MV-4-11 (cell line): Measurements from ENCODE around the gene PBX3.
"Not testable (repeated sequence)": the region's sequence is repeated elsewhere in the genome, so short reads cannot be mapped to it uniquely, and the experiment has no call there.

Source experiments
- DNase-seq: peaks from one replicate; lab custom pipeline; 2025; lab: John Stamatoyannopoulos, UW

PBX3 gene

DNA sequence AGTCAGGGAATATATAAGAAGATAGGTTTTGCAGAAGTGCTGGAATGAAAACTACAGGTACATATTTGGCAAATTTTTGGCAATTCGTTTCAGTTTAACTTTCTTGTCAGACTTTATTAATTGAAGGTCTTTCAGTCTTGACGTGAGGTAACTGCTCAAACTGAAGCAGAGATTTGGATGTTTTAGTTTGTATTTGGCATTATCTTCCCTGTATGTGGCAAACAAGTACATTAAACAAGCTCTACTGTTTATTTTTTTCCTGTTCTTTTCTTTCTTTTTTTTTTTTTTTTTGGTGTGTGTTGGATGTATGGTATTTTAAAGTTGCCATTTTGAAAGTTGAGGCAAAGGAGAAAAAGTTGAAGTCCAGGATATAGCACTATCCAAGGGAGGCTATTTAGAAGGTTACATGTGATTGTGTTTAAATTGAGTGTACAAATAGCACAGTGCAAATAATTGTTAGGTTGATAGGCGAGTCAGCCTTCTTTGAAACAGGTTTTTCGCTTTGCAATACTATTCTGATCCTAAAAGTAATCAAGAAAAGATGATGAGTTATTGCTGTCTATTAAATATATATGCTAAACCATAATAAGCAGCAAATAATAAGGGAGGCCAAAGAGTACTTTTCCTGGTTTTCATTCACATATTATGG, 2.2 kb downstream of the PBX3 start:
- no peak for DNase-seq

- no peak for DNase-seq
Measured at GRCh38 chr9:125749951-125750626, 2.9 kb downstream of the PBX3 start.

DNA sequence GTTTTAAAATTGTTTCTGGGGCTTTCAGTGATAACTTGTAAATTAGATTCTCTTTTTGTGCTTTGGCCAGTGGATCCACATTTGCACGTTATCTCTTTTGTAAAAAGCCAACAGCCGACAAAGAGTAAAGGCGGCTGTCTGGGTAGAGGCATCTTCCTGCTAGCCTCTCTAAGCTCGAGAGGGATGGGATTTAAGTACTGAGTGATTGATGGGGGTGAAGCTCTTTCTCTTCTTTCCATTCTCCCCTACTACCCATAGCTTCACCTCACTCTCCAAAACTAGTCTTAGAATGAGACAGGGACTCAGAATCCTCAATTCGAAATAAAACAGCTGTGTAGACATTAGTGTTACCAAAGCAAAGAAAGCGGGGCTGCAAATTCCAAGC, 3.4 kb downstream of the PBX3 start:
- no peak for DNase-seq

- no peak for DNase-seq
Measured at GRCh38 chr9:125752070-125752628, 5.0 kb downstream of the PBX3 start.

DNA sequence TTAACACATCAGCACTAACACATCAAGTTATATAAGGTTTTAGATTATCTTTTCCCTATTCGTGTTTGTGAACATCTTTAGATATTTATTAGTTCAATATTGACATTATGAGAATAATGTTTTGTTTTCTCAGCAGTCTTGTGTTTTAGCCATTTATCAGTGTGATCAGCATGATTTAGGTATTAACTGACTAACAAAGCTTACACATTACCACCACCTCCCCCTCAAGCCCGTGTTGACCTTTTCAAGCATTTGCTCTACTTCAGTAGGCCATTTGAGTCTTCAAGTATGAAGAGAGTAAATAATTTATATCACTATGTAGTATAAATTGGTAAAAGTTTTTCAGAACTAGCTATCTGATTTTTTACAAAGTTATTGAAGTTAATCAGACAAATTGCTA, 6.9 kb downstream of the PBX3 start:
- DNase-seq = no peak

DNA sequence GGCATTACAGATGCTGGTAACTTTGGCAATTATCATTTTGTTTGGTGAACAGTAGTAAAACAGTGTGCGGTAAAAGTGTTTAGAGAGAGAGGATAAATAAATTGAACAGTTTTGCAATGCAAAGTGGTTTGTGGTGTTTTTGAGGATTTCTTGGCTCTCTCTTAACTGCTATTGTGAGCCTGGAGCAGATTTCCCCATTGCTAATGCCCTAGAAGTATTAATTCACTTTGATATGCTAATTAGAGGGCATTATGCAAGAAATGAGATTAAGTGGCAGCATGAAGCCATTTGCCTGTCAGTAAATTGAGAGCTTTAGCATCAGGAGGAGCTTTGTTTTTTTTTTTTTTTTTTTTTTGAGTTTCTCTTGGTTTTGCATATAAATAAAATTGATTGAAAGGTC, 8.2 kb downstream of the PBX3 start:
- DNase-seq = peak; percentile 41

- peak; percentile 39 for DNase-seq
Measured at GRCh38 chr9:125756518-125756917, 9.3 kb downstream of the PBX3 start.

- no peak for DNase-seq
Measured at GRCh38 chr9:125757834-125758233, 10.7 kb downstream of the PBX3 start.

- DNase-seq = peak; percentile 95
Measured at GRCh38 chr9:125758986-125759763, 12.0 kb downstream of the PBX3 start.

- DNase-seq = no peak
Measured at GRCh38 chr9:125759764-125760129, 12.6 kb downstream of the PBX3 start.

DNA sequence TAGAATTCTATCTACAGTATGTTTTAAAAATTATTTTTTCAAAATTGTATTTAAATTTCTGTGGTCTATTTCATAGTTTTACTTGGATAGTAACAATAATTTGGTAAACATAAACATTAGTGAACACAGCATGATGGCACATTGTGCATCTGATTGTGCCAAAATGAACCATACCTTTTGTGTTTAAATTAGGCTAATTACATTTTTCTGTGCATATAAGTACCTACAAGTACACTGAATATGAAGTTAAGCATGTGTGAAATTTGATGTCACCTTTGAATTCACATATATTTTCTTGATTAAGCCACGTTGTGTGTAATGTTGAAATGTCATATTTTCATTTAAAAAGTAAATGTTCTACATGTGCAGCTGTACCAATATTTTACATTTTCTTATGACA, 13.4 kb downstream of the PBX3 start:
- DNase-seq = no peak

DNA sequence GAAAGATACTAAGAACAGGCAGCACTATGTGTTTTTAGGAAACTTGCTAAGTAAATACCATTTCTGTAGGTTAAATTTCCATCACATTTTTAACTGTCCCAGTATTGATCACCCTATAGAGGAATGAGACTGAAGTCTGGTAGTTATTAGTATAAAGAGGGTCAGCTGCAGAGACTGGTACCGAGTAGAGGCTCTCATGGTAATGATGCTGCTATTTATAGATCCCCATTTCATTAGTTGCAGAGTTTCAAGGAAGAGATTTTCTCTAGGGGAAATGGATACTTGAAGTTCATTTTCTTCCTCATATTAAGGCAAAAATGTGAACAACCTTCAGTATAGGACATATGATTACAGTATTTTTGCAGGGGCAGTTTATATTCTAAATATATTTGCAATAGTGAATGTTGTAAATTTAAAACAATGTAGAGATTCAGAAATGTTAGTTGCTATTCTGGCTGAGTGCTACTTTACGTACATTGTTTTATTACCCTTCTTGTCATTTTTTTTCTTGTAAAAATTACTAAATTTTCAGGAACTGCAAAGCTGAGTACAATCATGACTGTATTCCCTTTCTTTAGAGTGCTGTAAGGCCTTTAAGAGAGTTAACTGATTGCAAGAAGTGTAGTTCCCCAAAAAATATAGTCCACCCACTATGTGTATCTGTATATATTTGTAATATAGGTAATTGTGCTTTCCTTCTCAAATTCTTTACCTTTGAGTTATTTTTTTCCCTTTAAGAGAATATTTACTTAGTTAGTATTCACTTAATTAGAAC, 14.7 kb downstream of the PBX3 start:
- peak; percentile 35 for DNase-seq

DNA sequence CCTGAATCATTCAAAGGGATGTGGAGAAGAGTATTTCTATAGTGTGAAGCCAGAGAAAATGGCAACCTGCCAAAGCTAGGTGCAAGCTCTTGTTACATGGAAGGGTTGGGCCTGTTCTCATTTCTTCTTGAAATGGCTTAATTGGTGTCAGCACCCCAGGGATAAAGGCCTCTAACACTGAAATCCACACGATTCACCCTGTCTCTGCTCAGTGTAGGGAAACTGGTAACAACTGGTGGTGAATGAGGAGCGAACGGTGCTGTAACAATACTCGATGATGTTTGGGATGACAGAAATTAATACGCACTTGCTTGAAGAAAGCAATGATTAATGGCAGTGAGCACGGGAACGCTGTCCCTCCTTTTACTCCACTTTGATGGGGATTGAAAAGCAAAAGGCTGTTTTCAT, 16.2 kb downstream of the PBX3 start:
- DNase-seq = no peak

- DNase-seq = no peak
Measured at GRCh38 chr9:125764198-125764597, 17.0 kb downstream of the PBX3 start.

GRCh38 chr9:125766468-125767221, 19.5 kb downstream of the PBX3 start:
- no peak for DNase-seq

GRCh38 chr9:125767349-125767748, 20.2 kb downstream of the PBX3 start:
- DNase-seq = no peak

GRCh38 chr9:125768803-125769202, 21.6 kb downstream of the PBX3 start:
- DNase-seq = no peak

DNA sequence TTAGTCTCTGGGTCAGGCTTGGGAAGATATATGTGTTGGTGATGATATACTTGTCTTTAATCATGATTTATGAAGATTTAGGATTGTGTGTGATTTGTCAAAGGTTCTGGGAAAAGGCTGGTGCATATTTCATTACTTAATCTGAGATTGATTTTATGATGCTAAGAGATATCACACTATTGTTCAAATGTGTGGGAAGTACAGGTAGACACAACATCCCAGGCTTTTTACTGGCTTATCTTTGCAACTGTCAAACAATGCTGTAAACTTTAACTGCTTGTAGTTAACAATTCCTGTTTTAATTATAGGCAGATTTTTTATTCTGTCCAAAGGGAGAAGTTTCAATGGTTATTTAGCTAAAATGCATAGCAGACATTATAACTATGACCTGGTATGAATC, 23.9 kb downstream of the PBX3 start:
- no peak for DNase-seq

GRCh38 chr9:125772740-125773139, 25.6 kb downstream of the PBX3 start:
- DNase-seq = no peak

DNA sequence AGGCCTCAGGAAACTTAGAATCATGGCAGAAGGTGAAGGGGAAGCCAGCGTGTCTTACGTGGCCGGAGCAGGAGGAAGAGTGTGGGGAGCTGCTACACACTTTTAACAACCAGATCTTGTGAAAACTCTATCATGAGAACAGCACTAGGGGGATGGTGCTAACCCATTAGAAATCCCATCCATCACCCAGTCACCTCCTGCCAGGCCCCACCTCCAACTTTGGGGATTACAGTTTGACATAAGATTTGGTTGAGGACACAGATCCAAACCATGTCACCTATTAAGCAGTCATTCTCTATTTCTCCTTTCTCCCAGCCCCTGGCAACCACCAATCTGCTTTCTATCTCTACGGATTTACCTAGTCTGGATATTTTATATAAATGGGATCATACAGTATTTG, 26.9 kb downstream of the PBX3 start:
- no peak for DNase-seq

DNA sequence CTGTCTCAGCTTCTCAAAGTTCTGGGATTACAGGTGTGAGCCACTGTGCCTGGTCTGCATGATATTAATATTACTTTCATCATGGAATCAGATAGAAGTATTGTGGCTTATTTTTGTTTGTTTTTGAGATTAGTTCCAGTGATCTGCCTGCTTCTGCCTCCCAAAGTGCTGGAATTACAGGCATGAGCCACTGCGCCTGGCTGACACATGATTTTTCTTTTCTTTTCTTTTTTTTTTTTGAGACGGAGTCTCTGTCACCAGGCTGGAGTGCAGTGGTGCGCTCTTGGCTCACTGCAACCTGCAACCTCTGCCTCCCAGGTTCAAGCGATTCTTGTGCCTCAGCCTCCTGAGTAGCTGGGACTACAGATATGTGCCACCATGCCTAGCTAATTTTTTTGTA, 29.6 kb downstream of the PBX3 start:
- DNase-seq = not testable (repeated sequence)
